Retina (tissue), 1 donor: ENCODE measurements around the gene MAP3K8.
"Not testable (repeated sequence)": the region's sequence is repeated elsewhere in the genome, so short reads cannot be mapped to it uniquely, and the experiment has no call there.

Source experiments
- DNase-seq: peaks from one replicate; pipeline ENCODE4 v3.0.0-alpha.2; 2016

MAP3K8 gene

DNA sequence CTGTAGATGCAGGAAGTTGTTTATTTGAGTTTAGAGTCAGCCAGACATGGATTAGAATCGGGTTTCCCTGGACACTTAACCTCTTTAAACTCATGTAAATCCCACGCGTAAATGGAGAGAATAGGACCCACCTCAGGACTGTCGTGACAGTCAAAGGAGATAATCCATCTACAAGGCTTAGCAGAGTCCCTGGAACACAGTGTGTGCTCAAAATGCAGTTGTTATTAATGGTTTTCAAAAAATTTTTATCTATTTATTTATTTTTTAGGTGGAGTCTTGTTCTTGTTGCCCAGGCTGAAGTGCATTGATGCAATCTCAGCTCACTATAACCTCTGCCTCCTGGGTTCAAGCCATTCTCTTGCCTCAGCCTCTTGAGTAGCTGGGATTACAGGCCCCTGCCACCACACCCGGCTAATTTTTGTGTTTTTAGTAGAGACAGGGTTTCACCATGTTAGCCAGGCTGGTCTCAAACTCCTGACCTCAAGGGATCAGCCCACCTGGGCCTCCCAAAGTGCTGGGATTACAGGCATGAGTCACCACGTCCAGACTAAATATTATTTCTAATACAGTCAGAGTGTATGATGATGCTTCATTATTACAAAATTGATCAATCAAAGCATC, 10.2 kb upstream of the MAP3K8 start:
- not testable (repeated sequence) for DNase-seq

DNA sequence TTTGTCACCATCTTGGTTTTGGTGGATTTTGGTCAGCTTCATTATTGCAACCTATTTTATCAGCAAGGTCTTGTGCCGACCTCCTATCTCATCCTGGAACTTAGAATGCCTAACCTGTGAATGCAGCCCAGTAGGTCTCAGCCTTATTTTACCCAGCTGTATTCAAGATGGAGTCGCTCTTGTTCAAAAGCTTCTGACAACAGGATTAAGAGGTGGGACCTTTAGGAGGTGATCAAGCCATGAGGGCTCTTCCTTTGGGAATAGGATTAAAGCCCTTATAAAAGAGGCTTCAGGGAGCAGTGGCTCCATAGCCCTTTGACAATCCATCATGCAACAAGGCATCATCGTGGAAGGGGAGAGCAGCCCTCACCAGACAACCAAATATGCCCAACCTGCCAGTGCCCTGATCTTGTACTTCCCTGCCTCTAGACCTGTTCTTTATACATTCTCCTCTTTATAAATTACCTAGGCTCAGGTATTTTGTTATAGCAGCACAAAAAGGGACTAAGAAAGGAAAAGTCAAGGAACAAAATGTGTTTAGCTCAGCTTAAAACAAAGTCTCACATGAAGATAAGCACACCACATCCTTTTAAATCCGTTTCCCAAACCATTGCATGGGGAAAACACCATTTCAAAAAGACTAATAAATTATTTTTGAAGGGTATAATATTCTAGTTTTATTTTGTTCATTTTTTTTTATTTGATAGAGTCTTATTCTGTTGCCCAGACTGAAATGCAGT, 8.5 kb upstream of the MAP3K8 start:
- DNase-seq = no peak

DNA sequence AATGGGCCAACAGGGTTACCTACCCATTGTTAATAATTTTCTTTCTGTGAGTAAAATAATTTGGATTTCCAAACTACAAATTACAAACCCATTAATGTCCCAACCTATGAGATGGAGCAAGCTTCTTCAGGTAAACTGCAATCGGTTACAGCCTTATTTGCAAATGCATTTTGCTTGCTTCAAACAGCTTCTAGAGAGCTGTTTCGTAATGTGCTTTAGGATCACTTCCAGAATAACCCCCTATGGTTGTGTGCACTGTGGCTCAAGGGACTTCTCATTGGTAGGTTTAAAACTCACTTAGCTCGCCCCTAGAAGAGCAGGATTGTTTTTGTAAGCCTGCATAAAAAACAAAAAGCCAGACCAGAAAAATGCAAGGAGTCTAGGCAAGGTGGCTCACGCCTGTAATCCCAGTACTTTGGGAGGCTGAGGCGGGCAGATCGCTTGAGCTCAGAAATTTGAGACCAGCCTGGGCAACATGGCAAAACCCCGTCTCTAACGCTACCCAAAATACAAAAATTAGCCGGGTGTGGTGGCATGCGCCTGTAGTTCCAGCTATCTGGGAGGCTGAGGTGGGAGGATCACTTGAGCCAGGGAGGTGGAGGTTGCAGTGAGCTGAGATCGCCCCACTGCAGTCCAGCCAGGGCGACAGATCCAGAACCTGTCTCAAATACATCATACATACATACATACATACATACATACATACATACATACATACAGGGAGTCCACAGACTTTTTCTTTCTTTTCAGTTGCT, 3.3 kb upstream of the MAP3K8 start:
- no peak for DNase-seq

DNA sequence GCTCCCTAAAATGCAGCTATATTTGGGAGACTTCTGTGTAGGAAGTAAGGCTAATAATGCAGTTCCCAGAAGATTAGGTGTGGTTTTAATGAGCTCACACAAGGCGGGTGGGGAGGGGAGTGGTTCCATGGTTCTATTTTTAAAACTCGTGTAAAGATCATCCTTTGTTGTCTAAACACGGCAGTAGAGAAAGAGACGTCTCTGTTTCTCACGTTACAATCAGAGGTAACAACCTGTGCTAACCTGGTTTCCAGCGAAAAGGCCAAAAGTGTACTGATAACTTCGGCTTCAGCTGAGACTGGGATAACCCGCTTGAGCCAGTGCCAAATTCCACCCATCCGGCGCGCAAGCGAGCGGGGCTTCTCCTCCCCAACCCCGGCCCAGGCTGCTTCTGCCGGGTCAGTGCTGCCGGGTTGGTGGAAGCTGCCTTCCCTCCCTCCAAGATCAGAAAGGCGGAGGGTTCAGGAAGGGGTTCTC, 2.5 kb upstream of the MAP3K8 start:
- DNase-seq = no peak

DNA sequence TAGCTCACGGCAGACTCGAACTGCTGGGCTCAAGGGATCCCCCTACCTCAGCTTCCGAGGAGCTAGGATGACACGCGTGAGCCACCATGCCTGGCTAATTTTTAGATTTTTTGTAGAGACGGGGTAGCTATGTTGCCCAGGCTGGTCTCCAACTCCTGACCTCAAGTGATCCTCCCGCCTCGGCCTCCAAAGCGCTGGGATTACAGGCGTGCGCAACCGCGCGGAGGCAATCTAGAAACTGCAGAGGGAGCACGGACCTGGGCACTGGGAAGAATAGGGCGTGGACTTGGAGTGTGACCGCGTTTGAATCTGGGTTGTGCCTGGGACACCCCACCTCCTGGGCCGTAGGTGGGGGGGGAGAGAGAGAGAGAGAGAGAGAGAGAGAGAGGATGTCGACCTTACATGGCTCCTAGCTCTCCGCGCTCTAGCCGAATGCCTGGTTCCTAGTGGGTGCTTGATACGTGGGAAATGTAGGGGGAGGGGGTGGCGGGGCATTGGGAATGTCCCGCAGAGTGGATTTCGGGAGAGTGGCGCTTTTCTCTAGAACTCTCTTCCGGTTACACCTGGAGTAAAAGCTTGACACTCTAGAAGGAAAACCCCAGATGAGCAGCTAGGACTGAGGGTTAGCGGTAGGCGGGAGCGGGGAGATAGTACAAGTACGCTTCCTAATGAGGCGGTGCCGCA, 1.2 kb upstream of the MAP3K8 start:
- no peak for DNase-seq

DNA sequence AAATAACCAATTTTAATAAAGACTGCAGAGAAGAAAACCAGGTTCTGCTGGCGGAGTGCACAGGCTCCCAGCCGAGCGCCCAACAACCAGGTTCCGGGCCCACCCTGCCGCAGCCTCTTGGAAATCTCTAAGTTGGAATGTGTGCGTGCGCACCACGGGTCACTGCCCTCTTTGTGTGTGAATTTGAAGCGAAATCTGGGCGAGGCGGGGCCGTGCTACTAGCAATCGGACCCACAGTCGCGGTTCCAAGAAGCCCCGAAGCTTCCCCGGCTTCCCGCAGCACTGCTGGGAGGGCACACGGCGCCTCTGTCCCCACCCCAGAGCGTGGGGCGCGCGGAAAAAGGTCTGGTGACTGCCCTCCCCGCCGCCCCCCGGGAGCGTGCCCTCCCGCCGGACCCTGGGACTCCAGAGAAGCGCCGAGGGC, 666 bp upstream of the MAP3K8 start:
- DNase-seq = peak; percentile 91

DNA sequence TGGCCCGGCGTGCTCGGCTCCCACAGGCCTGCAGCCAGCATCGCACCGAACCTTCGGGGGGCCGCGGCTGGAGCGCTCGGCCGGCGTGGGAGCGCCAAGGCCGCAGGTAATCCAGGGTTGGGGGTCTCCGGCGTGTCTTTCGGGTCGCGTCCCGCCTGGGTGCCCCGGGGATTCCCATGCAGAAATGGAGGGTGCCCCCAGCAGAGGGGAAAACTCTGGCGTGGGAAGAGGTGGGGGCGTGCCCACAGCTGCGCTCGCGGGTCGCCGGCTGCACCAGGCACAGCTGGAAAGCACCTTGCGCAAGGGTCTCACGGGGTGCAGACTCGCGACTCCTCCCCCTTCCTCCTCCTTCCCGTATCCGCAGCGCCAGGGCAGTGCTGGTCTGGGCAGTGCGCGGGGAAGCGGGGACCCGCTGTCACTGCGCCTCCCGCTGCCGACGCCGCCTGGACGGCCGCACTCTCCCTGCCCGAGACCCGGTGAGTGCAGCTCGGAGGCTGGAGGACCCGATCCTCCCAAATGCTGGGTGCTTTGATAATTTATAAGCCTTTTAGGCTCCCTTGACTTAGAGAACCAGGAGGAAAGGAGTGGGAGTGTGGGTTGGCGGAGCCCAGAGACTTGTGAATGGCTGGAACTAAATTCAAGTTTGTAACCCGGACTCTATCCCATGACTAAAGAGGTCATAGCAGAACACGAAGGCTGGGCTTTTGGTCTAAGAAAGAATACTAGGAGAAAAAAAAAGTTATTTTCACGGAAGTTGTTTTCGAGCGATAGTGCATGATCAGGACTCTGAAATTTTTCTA, 489 bp downstream of the MAP3K8 start:
- peak; percentile 89 for DNase-seq

DNA sequence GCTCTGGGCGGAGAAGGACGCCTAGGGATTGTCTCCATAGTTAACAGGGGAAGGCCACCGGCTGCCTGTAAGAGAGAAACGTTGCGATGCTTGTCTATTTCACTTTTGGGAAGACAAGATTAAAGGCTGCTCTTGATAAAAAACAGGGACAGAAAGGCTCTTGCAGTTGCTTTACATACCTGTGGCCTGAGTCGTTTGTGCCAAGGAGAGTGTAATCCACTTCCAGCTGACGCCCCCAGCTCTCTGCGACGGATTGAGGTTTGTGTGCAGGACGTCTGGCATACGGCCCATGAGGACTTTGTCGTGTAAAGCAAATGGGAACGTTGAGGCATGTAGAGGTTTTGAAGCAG, 1.1 kb downstream of the MAP3K8 start:
- no peak for DNase-seq

DNA sequence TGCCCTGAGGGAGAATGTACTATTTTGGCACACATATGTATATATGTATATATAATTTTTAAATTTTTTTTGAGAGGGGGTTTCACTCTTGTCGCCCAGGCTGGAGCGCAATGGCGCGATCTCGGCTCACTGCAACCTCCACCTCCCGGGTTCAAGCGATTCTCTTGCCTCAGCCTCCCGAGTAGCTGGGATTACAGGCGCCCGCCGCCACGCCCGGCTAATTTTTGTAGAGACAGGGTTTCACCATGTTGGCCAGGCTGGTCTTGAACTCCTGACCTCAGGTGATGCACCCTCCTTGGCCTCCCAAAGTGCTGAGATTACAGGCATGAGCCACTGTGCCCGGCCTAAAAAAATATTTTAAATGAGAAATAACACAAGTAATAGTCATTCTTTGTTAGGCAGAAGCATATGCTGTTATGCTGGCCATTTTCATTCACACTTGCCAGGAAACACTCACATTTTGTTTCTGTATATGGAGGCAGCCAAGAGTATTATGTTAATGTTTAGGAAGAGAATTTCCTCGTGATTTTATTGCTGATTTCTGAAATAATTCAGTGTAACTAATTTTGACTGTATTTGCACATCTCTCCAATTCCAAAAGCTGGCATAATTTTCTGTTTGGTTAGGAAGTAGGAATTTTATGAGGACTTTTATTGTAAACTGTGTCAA, 1.6 kb downstream of the MAP3K8 start:
- not testable (repeated sequence) for DNase-seq

DNA sequence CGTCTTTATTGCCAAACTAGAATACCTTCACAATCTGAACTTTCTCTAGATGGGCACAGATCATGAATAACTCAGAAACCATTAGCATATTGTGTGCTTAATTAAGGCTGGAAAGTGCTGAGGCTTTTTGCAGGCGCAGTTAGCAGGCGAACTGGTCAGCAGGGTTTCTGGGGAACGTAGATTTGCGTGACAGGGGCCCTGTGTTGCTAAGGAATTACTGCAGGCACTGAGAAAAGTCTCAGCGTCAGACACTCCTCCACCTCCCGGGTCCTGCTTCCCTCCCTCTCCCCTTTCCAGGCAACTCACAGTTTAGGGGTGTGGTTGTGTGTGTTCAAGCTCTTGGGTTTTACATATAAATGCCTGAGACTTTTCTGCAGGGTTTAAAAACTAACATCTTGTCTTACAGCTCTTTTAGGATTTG, 2.2 kb downstream of the MAP3K8 start:
- no peak for DNase-seq

DNA sequence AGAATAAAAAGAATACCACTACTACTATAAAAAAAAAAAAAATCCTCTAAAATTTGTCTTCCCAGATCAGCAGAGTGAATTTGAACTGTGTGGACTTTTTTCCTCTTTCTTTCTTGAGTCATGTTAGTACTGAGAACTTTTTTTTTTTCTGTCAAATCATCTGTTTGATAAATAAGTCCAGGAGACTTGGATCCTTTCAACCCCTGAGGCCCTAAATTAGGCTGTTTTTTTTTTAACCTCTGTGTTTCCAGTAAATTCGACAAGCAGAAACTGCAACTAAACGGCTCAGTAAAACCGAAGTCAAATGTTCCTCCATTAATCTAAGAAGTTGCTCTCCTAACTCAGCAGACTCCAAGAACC, 2.7 kb downstream of the MAP3K8 start:
- DNase-seq = no peak

DNA sequence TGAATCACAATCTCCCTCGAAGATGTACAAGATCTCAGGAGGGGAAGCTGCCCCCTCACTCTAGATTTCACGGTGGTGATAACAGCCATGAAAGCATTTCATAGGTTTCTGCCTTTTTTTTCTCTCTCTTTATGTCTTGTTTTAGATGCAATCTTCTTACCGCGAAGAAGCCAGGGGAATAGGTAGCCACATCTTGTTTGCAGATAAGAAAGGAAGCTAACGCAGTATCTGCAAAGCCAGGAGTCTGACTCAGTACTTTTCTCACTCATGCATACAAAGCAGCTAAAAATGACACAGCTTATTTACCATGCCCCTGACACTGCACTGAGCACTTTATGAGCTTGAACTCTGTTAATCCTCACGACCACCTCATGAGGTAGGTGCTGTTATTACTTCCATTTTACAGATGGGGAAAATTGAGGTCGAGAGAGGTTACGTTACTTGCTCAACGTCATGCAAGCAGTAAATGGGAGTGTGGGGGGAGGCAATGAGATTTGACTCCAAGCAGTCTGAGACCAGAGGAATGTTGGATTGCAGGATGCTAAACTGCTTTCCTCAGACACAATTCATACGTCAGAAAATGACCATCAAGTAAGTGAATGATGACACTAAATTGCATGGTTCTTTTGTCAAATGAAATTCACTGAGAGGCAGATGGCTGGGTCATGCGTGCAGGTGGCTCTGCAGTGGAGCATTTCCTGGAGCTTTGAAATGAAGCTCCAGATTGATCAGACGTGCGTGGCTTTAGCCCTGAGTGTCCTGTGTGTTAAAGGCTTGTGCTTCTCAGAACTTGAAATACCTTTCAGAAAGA, 3.3 kb downstream of the MAP3K8 start:
- peak; percentile 33 for DNase-seq

DNA sequence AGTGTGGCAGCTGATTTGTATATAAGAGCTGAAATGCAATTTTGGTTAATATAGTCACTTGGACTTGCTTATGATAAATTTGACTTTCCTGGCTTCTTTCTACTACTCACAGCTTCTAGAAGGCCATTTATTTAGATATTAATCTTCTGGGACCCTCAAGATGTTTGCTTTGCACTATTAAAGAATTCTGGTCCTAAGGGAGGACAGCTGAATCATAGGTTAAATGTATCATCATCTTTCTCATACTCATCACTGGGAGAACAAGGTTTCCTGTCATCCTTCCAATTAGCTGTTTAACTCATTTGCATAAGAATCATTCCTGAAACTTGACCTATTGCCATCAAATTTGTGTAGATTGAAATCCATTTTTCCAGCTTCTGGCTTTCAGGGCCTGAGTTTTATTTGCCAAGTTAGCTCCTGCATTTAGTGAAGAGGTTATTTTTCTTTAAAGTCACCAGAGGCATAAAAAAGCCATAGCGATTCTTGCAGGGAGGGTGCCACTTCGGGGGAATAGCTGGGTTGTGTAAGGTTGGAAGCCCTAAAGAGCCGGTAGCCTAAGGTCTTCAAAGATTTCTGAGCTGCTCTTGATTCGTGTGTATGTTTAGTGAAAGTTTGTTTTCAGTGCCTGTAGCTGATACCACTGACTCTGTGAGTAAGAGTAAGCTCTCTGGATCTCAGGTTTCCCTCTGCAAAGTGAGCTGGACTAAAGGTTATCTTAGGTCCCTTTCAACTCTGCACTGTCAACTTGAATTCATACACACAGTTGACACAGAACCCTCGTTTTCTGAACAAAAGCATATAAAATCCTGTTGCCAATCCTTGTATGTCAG, 4.3 kb downstream of the MAP3K8 start:
- no peak for DNase-seq

DNA sequence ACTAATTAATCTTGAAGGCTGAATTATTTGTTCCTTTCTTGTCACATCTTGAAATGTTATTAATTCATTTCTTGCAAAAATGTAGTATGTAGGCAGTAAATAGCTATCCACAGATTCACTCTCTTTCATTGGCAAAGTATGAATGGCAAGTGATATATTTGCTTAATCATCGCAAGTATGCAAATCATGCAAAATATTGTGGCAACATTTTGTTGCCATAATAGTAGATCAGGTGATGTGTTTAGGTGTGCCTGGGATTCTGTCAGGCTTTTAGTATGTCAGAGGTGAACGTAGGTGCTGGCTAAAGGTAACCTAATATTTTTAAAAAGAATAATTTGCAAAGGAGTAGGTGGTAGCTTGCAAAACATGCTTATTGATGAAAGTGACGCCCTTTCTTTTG, 5.9 kb downstream of the MAP3K8 start:
- no peak for DNase-seq

DNA sequence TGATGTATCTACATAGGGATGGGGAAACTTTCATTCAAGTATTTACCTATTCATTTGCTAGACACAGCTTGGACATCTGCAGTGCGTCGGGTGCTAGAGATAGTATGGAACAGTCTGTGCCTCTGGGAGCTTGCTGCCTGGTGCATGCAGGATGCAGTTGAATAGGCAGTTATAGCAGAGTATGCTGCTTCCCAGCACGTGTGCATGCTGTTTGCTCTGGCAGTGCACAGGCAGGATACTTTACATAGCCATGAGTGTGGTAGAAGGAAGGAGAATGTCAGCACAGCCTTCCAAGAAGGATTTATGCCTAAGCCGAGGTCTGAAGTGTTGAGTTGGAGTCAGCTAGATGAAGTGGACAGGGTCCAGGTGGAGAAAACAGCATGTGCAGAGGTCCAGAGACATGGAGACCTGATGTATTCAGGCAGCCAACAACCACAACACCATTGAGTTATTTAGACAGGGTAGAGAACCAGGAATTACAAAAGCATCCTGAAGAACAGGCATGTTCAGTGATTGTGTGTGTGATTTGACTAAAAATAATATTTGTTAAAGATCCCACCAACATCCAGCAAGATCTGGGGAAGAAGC, 8.1 kb downstream of the MAP3K8 start:
- DNase-seq = no peak

DNA sequence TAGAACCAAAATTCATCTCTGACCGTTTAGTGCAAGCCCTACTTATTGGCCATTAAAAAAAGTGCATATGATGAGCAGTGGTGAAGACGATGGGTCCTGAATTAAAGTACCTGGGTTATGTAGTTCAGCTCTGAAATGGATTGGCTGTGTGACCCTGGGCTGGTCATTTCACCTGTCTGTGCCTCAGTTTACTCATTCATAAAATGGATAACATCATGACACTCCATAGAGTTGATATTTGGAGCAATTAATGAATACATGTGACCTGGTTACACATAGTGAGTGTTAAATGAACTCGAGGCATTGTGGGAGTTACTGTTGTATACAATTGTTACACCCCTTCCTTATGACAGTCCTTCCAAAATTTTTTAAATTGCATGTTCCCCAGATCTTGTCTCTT, 9.1 kb downstream of the MAP3K8 start:
- DNase-seq = no peak

DNA sequence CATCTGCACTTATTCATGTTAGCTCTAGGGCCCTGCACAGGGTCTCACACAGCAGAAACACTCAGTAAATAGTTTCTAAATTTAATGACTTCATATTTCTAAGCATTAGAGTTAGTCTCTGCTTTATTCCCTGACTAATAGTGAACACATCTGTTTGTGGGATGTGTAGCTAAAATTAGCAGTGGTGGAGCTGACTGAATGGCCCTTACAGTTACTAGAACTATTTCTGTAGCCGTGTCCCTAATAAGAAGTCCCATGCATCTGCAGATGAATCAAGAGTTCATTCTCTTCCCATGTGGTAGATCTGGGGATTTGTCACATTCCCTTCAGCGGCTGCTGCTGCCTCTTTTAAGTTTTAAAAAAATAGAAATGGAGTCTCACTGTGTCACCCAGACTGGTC, 11.7 kb downstream of the MAP3K8 start:
- no peak for DNase-seq

DNA sequence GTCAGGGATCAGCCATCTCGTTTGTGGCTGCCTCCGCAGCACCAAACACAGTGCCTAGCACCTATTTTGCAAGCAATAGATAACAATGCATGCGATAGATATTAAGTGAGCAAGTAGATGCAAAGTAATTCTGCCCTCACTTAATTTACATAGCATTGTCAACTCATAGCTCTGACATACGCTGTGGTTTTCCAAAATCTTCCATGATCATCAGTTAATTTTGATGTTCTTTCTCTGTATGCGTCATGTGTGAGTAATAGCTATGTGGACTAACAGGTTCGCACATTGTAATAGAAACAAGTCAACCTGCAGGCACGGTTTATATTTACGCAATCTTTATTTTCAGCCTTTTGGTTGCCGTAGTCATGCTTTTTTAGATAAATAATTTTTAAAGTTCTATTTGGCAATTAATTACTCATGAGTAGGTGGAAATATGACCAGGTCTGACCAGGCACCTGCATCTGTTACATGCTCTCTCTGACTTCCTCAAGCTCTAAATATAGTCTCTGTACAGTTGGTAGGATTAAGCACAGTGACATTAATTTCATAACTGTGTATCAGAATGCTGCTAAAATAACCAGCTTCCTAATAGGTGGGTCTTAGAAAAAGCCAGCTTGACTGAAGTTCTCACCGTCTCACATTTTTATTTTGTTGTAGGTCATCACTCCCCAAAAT, 13.3 kb downstream of the MAP3K8 start:
- no peak for DNase-seq

DNA sequence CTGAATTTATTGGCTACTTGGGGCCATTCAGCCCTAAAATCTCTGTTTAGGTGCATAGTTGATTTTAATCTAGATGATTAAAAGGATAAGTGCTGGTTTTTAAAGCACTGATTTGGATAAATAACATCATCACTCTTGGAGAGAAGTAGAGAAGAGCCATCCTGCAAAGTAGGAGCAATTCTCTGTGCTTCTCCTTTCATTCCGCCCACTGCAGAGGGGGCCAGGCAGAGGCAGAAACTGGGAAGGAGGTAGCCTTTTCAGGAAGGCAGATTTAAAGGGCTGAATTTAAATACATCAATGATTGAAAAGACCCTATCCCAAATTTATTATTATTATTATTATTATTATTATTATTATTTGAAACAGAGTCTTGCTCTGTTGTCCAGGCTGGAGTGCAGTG, 14.1 kb downstream of the MAP3K8 start:
- DNase-seq = no peak
